ENCODE results near the gene SPEF2.
"Not testable (repeated sequence)": the region's sequence is repeated elsewhere in the genome, so short reads cannot be mapped to it uniquely, and the experiment has no call there.

DNA sequence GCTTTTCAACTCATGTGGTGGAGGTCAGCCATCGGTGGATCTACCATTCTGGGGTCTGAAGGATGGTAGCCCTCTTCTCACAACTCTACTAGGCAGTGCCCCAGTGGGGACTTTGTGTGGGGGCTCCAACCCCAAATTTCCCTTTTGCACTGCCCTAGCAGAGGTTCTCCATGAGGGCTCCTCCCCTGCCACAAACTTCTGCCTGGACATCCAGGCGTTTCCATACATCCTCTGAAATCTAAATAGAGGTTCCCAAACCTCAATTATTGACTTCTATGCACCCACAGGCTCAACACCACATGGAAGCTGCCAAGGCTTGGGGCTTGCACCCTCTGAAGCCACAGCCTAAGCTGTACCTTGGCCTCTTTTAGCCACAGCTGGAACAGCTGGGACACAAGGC, 227.8 kb downstream of the SPEF2 start:
- not testable (repeated sequence) for TF ChIP-seq RNF2 (IDR thresholded peaks at IDR 0.05; ENCODE audit: borderline replicate concordance, low read depth); CBX8 (IDR thresholded peaks at IDR 0.05)
- TF ChIP-seq, protein P1, sequence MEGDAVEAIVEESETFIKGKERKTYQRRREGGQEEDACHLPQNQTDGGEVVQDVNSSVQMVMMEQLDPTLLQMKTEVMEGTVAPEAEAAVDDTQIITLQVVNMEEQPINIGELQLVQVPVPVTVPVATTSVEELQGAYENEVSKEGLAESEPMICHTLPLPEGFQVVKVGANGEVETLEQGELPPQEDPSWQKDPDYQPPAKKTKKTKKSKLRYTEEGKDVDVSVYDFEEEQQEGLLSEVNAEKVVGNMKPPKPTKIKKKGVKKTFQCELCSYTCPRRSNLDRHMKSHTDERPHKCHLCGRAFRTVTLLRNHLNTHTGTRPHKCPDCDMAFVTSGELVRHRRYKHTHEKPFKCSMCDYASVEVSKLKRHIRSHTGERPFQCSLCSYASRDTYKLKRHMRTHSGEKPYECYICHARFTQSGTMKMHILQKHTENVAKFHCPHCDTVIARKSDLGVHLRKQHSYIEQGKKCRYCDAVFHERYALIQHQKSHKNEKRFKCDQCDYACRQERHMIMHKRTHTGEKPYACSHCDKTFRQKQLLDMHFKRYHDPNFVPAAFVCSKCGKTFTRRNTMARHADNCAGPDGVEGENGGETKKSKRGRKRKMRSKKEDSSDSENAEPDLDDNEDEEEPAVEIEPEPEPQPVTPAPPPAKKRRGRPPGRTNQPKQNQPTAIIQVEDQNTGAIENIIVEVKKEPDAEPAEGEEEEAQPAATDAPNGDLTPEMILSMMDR (IDR thresholded peaks at IDR 0.05), result not testable (repeated sequence)
- TF ChIP-seq, protein P2, sequence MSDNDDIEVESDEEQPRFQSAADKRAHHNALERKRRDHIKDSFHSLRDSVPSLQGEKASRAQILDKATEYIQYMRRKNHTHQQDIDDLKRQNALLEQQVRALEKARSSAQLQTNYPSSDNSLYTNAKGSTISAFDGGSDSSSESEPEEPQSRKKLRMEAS (IDR thresholded peaks at IDR 0.05), result not testable (repeated sequence)

Data from A549 (cell line).